ENCODE data around the gene AGAP4. TPM values are rescaled to one million over a fixed set of nuclear protein-coding genes. Genes with fewer than 3 reads are reported as not detected.

The AGAP4 gene
- total and polyA plus RNA-seq, 2 of the 8 experiments (the other 6 are each of a cell fraction or from before 2014, with no cell fraction given) = 13.5 to 13.9 TPM

DNA sequence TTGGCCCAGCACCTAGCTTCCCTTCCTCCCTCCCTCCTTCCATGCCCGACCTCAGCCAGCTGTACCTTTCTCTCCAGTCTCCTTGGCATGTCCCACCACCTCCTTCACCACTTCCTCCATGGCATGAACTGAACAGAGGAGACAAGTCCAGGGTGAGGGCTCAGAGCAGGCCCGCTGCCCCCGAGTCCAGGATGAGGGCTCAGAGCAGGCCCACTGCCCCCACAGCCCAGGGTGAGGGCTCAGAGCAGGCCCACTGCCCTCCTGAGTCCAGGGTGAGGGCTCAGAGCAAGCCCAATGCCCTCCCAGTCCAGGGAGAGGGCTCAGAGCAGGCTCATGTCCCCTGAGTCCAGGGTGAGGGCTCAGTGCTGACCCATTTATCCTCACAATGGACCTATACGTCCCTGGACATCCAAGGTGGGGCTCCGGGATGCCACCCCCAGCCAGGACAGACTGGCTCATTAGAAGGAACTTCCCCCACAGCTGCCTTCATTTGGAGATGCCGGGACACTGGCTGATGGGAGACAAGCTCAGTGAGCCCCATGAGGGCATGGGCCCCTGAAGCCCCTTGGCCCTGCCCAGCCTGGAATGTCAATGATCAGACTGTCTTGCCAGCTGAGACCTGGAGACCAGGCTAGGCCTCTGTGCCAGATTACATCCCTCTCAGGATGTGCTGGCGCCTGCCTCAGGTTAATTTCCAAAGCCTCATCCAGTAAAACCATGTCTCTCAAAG is 30.0 kb downstream of the AGAP4 start:
- Histone ChIP-seq H3K56ac (replicated peaks; ENCODE audit: insufficient read length, low read depth, low read length) (no peak overlapping the region), H4K91ac (replicated peaks; ENCODE audit: insufficient read length, low read length) (no peak overlapping the region), H3K14ac (ENCODE audit: insufficient read length) (no peak overlapping the region), H4K5ac (ENCODE audit: insufficient read length, low read depth, low read length) (no peak overlapping the region), H3K23ac (ENCODE audit: insufficient read length) (no peak overlapping the region), H2BK15ac (ENCODE audit: low read length) (no peak overlapping the region), H2BK20ac (ENCODE audit: low read length) (no peak overlapping the region), H3K27me3 (replicated peaks in 1 of 4; ENCODE audit: control insufficient read depth in 3 of 4, extremely low read depth in 1 of 4, insufficient read depth in 3 of 4, low read length in 3 of 4) (no peaks in the 10 kb centered on the region), H3K23me2 (ENCODE audit: low read depth, low read length) (no peaks in the 10 kb centered on the region), H4K8ac (ENCODE audit: extremely low read depth, insufficient read depth, low read length) (no peak overlapping the region), H3K79me1 (ENCODE audit: low read depth, low read length) (no peaks in the 10 kb centered on the region), H3K4me1 (replicated peaks in 1 of 4; ENCODE audit: control insufficient read depth in 3 of 4, insufficient read depth in 4 of 4, low read length in 3 of 4) (no peaks in the 10 kb centered on the region), H2BK120ac (replicated peaks; ENCODE audit: low read depth, low read length) (no peak overlapping the region), H2BK12ac (ENCODE audit: low read depth, low read length) (no peak overlapping the region), H3K18ac (ENCODE audit: extremely low read depth, low read length) (no peak overlapping the region), H3K4ac (replicated peaks; ENCODE audit: insufficient read length, low read depth, low read length) (no peak overlapping the region), H4K20me1 (replicated peaks in 1 of 2; ENCODE audit: control insufficient read depth in 1 of 2, insufficient read depth in 2 of 2, low read length in 2 of 2) (no peaks in the 10 kb centered on the region), H3K4me3 (ENCODE audit: extremely low read depth in 1 of 4, insufficient read depth in 2 of 4, low read depth in 3 of 4, low read length in 4 of 4) (no peak overlapping the region), H2AFZ (ENCODE audit: low read length) (no peak overlapping the region), H3K27ac (ENCODE audit: low read depth, low read length) (no peak overlapping the region), H2AK5ac (ENCODE audit: low read depth, low read length) (no peak overlapping the region), H2BK5ac (ENCODE audit: low read depth, low read length) (no peak overlapping the region), H3K79me2 (ENCODE audit: control insufficient read depth in 1 of 2, insufficient read depth in 2 of 2, low read length in 2 of 2) (no peaks in the 10 kb centered on the region), H3K36me3 (ENCODE audit: control insufficient read depth in 2 of 4, insufficient read depth in 4 of 4, low read length in 3 of 4) (no peaks in the 10 kb centered on the region), H3K4me2 (ENCODE audit: insufficient read depth in 1 of 2, low read depth in 2 of 2, low read length in 2 of 2) (no peak overlapping the region), H3K9ac (replicated peaks in 1 of 4; ENCODE audit: extremely low read depth in 1 of 4, low read depth in 3 of 4, low read length in 3 of 4) (no peak overlapping the region), H3K9me3 (ENCODE audit: insufficient read depth in 2 of 2, low read depth in 1 of 2, low read length in 1 of 2) (peaks cover 9 to 12% of the 10 kb centered on the region in 2 experiments; a peak in 3 of 4 replicates)
- DNase-seq (ENCODE audit: low read depth in 1 of 2, low spot score in 2 of 2) (no peak), FAIRE-seq (no peak)
- ChIA-PET POLR2A (ENCODE audit: partially characterized antibody) (no interaction called here), CTCF (ENCODE audit: partially characterized antibody) (no interaction called here)
- WGBS, 2 experiments (ENCODE audit: extremely low coverage in 1 of 2, insufficient coverage in 1 of 2, insufficient read length in 1 of 2, insufficient replicate concordance in 2 of 2, low coverage in 1 of 2, low lambda C conversion rate in 2 of 2, missing lambda C conversion rate in 1 of 2) = 79% methylated on average over 7 of the region's 7 CpGs; no CpG with 5 or more reads in 1 of the 2 experiments
- TF ChIP-seq, protein P1, sequence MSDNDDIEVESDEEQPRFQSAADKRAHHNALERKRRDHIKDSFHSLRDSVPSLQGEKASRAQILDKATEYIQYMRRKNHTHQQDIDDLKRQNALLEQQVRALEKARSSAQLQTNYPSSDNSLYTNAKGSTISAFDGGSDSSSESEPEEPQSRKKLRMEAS (IDR thresholded peaks at IDR 0.05) = no peak
- TF ChIP-seq KDM4A (IDR thresholded peaks at IDR 0.05; ENCODE audit: low read depth, low read length, severe bottlenecking) (no peak), POLR2AphosphoS5 (IDR thresholded peaks at IDR 0.05; ENCODE audit: low read depth, low read length) (no peak), RBBP5 (IDR thresholded peaks at IDR 0.05; ENCODE audit: borderline replicate concordance, low read depth, low read length) (no peak), TAF1 (IDR thresholded peaks at IDR 0.05; ENCODE audit: low read depth, low read length) (no peak), POLR2A (IDR thresholded peaks at IDR 0.05; ENCODE audit: control extremely low read depth in 1 of 2, low read depth in 2 of 2, low read length in 2 of 2) (no peak), SP4 (IDR thresholded peaks at IDR 0.05; ENCODE audit: low read length) (no peak), SAP30 (IDR thresholded peaks at IDR 0.05; ENCODE audit: insufficient read depth, insufficient replicate concordance, low read length) (no peak), CHD2 (IDR thresholded peaks at IDR 0.05; ENCODE audit: low read length) (no peak), YY1 (IDR thresholded peaks at IDR 0.05; ENCODE audit: low read depth, low read length) (no peak), PHF8 (conservative IDR thresholded peaks at IDR 0.05; ENCODE audit: low read depth, low read length) (no peak), ZNF274 (IDR thresholded peaks at IDR 0.05; ENCODE audit: borderline replicate concordance, extremely low read depth, low read length) (no peak), SIX5 (IDR thresholded peaks at IDR 0.05; ENCODE audit: low read depth, low read length) (no peak), TEAD4 (IDR thresholded peaks at IDR 0.05; ENCODE audit: low read depth, low read length) (no peak), NRF1 (IDR thresholded peaks at IDR 0.05; ENCODE audit: low read depth, low read length) (no peak)

All from H1 (cell line).